HUDEP-2 (cell line): ENCODE results near the gene XNDC1N.

Experiments
- DNase-seq, 76 experiments: peaks; one replicate each; lab custom pipeline; 2025; ENCODE audit not compliant: unreplicated experiment in 76 of 76; lab: John Stamatoyannopoulos, UW

Gene XNDC1N, protein sequence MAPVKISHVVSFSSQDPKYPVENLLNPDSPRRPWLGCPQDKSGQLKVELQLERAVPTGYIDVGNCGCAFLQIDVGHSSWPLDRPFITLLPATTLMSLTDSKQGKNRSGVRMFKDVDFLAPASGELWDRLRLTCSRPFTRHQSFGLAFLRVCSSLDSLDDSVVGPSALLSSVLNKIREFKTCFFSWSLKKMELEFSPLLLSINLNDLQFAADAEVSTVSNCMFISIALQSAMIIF

DNA sequence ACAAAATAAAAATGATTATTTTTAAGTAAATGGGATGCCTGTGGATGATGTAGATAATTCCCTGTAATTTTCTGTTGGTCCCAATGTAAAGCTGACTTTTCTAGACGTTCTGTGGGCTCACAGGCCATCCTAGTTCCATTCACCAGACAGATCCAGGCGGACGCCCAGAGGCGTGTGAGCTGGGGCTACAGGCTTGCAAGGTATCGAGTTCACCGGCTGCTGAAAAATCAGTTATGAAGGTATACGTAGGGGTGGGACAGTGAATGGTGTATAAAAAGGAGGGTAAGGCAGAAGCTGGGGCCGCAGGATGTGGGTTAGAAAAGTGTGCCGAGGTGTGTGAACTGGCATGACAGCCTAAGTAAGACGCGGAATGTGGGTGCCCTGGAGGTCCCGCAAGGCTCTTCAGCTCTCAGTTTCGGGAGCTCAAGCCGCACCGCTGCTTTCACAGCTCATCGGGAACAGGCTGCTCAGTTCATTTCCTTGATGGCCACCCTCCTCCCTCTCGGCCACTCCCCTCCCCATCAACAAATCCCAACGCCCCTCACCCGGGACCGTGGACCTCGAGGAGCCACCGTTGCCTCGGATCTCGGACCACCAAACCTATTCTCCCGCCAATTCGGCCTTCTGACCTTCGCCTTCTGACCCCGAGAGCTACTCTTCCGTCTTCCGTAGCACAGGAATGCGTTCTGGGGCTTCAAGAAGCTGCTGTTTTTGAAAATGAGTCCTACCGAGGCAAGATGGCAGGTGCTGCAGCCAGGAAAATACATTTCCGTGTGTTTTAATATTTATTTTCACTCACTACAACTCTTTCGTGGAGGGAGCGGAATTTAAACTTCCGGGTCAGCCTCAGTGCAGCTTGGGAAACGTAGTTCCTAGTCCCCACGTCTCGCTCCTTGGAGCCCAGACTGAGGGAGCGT lies at the start of gene XNDC1N:
TSS of gene XNDC1N (minus strand) at position 775 of the 917 bp plus-strand sequence. CDS start 5,241 bp downstream, outside the sequence.
- DNase-seq, result peak in 67 of 76 experiments; percentile 30 to 92 (median 78)

DNA sequence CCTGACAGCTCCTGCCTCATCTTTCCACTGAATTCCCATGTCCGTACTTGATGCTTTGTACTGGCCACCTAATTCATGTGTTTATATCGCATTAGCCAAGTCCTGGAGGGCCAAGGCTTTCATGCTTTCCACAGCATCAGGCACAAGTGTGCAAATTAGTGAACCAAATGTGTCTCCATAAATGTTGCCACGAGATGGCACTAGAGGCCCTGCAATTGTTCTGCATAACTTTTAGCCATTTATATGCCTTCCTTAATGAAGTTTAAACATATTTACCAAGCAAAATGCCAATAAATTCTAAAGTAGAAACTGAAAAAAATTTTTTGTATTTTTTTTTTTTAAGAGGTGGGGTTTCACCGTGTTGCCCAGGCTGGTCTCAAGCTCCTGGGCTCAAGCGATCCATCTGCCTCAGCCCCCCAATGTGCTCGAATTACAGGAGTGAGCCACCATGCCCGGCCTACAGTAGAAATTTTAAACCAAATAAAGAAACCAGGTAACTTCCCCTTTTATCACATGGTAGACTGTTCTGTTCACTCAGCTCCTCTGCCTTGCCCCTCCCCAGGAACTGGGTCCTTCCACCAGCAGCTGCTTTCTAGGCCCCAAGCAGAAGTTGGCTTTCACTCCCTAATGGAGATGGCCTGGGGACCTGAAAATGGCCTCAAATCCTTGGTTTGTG lies 49.5 kb upstream of the XNDC1N start:
- DNase-seq, result peak in 43 of 76 experiments; percentile 2 to 68 (median 29)

DNA sequence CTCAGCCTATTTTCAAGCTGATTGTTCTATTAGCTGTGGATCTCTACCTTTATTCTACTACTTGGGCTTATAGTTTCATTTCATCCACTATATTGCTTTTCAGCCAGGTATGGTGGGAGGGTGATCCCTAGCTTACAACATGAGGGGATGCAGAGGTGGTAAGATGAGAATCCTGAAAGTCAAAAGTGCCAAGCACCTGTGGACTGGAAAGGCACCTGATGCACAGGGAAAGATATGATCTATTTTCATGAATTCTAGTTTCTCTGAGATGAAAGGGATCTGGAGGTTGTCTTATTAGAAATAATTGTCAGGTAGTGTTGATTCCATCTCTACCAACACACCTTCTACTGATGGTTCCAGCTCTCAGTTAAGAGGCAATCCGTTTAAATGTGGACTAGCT lies 48.7 kb upstream of the XNDC1N start:
- DNase-seq, result no peak

DNA sequence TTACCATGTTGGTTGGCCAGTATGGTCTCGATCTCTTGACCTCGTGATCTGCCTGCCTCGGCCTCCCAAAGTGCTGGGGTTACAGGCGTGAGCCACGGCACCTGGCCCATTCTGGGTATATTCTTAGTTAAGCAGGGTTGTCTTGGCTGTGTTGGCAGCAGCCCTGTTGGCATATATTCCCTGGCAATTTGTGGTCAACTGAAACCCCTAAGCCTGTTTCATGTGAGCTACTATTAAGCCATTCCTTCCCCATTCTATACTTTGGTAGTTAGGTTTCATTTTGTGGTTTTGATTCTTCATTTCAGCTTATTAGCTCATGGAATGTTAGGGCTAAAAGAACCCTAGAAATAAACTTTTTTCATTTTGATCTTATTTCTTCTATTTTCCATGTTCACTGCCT lies 48.2 kb upstream of the XNDC1N start:
- no peak for DNase-seq

DNA sequence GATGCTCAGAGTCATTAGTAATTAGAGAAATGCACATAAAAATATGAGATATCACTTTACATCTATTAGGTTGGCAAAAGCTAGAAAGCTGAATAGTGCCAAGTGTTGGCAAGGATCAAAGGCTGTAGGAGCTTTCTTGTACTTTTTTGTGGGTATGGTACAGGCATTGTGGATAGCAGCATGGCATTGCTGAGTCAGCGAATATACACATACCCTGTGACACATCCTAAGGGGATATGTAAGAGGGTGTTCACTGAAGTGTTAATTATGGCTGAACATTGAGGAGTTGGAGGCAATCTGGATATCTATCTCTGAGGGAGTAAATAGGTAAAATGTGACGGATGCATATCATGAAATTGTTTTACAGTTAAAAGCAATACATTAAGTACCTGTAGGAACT lies 43.3 kb upstream of the XNDC1N start:
- no peak for DNase-seq

DNA sequence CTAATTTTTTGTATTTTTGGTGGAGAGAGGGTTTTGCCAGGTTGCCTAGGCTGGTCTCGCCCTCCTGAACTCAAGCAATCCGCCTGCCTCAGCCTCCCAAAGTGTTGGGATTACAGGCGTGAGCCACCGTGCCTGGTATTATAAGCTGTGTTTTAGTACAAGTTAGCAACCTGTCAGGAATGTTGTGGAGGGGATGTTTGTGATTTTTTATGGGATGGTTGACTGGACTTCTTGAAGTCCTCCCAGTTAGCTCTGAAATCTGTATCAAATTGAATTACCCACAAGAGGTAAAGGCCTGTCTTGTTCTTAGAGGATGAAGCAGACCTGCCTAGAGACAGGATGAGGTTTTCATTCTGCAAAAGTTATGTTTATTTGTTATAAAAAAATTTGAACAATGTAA lies 36.2 kb upstream of the XNDC1N start:
- no peak for DNase-seq

DNA sequence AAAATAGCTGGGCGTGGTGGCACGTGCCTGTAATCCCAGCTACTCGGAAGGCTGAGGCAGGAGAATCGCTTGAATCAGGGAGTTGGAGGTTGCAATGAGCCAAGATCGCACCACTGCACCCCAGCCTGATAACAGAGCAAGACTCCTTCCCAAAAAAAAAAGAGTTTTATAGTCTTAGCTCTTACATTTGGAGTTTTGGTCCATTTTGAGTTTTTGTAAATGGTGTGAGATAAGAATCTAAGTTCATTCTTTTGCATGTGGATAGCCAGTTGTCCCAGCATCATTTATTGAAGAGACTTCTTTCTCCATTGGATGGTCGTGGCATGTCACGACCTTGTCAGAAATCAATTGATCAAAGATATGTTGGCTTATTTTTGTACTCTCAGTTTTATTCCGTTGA lies 35.1 kb upstream of the XNDC1N start:
- no peak for DNase-seq

DNA sequence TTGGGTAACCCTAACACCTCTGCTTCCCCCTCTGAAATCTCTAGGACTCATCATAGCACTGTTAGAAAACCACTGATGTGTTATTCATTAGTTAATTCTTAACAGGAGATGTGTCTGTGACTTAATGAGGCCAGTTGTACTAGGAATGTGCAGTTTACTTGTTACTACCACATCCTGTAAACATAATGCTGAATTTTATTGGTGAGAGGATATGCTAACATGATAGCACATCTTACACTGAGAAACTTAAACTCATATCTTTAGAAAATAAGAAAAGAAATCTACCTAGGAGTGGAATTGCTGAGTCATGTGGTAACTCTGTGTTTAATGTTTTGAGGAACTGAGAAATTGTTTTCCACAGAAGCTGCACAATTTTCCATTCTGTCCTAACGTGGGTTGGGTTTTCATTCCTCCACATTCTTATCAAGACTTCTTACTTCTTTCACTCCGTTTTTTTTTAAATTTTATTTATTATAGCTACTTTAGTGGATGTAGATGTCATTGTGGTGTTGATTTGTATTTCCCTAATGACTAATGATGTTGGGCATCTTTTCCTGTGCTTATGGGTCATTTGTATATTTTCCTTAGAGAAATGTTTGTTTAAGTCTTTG lies 34.1 kb upstream of the XNDC1N start:
- peak in 1 of 76 experiments; percentile 32 for DNase-seq

DNA sequence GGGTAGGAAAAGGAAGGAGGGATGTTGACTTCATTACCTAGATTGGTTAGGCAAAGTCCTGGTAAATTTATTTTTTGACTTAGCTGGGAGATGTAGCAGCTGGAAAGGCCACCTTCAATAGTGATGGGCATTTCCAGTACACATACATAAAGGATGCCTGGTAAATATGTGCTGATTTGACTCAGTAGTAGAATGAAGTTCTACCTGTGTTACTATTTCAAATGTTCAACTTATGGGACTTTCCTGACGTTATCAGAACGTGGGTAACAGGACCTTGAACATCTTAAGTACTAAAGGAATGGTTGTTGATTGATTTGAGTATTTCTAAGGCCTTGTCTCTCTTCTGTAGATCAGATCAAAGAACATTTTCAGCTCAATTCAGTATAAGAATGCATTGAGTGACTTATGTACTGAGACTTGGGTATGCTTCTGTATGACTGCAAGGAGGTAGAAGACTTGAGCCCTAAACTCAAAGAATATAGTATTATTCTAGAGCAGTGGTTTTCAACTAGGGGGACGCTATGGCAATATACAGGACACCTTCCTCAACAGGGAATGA lies 27.6 kb upstream of the XNDC1N start:
- DNase-seq, result no peak

DNA sequence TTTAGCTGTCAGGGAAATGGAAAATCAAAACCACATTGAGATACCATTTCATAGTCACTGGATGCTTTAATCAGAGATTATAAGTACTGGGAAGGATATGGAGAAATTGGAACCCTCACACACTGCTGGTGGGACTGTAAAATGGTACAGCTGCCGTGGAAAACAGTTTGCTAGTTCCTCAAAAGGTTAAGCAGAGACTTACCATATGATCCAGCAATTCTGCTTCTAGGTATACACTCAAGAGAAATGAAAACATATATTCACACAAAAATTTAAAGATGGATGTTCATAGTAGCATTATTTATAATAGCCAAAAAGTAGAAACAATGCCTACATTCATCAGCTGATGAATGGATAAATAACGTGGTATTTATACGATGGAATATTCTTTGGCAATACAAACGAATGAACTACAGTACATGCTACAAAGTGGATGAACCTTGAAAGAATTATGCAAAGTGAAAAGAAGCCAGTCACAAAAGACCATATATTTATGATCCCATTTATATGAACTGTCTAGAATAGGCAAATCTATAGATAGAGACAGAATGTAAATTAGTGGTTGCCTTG lies 23.4 kb upstream of the XNDC1N start:
- no peak for DNase-seq

DNA sequence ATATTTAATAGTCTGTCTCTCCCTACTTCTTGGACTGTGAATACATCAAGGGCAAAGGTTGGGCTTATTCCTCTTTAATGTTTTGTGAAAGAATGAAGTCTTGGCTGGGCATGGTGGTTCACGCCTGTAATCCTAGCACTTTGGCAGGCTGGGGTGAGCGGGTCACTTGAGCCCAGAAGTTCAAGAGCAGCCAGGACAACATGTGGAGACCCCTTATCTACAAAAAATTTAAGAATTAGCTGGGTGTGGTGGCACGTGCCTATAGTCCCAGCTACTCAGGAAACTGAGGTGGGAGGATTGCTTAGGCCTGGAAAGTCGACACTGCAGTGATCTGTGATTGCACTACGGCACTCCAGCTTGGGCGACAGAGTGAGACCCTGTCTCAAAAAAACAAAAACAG lies 20.6 kb upstream of the XNDC1N start:
- DNase-seq, result peak in 64 of 76 experiments; percentile 2 to 85 (median 41)

DNA sequence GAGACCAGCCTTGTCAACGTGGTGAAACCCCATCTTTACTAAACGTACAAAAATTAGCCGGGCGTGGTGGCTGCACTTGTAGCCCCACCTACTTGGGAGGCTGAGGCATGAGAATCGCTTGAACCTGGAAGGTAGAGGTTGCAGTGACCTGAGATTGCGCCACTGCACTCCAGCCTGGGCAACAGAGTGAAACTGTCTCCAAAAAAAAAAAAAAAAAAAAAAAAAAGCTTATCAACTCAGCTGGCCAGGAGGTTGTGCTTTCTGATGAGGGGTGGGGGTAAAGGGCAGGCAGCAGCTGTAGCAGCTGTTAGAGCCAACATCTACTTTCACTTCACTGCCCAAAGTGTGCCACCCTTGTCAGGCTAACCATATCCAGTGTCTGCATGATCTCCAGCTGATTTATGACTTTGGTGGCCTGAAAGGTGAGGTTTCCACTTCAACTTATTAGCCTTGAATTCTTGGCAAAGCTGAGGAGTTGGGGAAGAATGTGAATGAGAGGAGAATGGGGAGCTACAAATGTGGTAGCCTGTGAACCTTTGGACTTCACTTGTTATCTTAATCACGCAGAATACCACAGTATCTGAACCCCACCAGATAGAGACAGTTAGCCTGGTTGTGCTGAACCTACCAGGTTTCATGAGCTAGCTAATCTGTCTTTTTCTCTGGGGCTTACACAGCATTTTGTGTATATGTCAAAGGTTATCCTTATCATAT lies 20.1 kb upstream of the XNDC1N start:
- peak in 74 of 76 experiments; percentile 17 to 95 (median 66) for DNase-seq

DNA sequence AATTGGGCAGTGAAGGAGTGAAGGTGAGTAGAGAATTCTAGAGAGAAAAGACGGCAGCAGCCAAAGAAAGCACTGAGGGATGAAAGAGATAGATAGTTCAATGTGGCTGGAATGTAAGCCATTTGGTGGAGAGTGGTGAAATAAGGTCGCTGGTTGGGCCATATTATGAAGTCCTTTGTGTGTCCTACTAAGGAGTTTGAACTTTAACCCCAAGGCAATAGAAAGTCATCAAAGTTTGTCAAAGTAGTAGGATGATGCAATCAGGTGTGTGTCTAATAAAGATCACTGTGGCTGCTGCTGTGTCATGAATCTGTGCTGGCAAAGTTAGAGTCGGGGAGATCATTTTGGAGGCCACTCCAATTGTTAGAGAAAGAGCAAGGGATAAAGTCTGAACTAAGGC lies 19.1 kb upstream of the XNDC1N start:
- no peak for DNase-seq

DNA sequence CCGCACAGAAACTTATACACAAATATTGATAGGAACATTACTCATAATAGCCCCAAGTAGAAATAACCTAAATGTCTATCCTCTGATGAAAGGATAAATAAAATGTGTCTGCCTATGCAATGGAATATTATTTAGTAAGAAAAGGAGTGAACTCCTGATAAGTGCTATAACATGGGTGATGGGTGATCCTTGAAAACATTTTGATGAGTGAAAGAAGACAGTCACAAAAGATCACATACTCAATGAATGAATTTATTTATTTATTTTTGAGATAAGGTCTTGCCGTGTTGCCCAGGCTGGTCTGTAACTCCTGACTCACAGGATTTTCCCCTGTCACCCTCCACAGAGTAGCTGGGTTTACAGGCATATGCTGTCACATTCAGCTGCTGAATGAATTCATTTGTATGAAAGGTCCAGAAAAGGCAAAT lies 17.8 kb upstream of the XNDC1N start:
- peak in 8 of 76 experiments; percentile 5 to 26 (median 10) for DNase-seq

DNA sequence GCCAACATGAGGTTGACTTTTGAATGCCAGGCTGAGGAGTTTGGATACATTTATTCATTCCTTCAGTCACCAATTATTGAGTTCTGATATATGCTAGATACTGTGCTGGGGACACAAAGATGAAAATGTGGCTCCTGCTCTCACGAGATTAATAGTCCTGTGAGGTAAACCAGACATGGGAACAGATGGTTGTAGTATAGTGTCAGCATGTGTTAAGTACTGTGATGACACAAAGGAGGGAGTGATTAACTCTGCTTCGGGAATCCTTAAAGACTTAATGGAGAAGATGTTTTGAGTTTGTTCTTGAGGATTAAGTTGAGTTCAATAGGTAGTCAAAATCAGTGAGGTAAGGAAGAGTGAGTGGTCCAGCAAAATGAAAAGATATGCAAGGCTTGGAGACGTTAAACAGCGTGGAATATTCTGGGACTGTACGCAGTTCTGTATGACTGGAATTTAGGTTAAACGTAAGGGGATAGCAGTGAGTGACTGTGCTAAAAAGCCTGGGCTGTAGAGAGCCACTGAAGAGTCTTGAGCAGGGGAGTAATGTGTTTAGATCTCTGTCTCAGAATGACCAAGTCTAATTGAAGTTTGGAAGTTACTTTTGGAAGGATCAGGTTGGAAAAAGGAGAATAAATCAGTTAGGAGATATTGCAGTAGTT lies 12.3 kb upstream of the XNDC1N start:
- no peak for DNase-seq

DNA sequence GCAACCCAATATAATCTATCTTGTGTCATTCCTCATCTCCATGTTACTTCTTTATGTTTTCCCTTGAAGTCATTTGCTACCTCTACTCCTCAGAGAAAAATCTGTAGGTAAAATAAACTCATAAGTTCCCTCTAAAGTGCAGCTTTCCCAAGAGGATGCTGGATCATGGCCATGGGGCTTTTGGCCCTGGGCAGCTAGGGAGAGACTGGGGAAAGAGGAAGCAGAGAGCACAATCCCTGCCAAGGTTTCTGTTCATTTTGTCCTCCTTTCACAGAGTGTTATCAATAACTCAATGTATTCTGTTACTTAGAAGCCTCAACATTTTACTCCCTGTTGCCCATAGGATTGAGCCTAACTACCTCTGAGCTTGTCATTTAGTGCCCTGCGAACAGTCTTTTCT lies 9.4 kb upstream of the XNDC1N start:
- no peak for DNase-seq

DNA sequence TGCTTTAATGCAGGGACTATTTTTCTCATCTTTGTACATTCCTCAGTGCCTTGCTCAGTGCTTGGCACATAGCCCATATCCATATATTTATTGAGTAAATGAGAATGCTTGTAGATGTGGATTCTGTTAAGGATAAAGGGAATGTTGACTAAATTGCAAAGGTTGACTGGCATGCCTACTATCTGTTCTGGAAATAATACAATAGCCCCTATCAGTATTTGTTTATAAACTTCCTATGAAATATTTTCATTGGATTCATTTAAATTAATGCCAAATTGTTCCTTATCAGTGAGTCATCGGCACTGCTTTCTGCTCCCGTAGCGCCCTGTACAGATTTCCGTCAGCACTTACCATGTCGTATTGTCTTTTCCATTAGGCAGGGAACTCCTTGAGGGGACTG lies 8.4 kb upstream of the XNDC1N start:
- DNase-seq, result no peak

DNA sequence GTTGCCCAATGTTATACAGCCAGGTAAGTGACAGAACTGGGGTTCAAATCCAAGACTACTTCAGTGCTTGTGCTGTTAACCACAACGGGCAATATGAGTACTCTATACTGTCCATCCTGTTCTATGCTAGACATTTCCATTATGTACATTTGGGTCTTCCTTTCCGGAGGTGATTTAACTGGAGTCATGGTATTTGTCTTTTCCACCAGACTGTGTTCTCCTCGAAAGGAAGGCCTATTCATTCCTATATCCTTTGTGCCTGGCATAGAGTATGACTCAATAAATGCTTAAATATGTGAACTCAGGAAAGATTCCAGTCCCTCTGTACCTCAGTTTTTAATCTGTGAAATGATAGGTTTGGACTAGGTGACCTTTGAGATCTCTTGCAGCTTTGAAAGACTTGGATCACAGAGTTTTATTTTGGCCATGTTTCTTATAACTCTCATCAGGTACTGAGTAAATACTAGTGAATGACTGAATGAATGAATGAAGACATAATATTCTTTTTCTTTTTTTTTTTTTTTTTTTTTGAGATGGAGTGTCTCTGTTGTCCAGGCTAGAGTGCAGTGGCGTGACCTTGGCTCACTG lies 7.0 kb upstream of the XNDC1N start:
- no peak for DNase-seq

DNA sequence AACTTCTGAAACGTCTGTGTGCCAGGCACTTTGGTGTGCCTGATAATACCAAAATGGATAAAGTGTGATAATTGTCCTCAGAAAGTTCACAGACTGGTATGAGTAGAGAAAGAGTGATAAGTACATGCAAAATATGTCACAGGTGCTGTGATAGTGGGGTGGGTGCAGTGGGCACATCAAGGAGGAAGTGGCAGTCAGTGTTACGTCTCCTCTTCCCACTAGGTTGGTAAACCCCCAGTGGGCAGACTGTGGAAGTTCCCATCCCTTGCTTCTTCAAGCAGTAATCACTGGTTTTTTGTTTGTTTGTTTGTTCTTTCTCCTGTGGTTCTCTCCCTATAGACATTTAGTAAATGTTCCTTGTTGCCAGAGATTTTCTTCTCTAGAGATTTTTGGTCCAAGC lies 5.8 kb upstream of the XNDC1N start:
- DNase-seq, result no peak
